Endothelial cell of umbilical vein (primary cell): ENCODE measurements around the gene CFAP77. TPM values are rescaled to one million over a fixed set of nuclear protein-coding genes. Genes with fewer than 3 reads are reported as not detected.

Experiments used
- BruUV-seq: library from RNA; stranded (reverse); fragments of 400-500 nt; replicated peaks from 2 replicates; lab custom pipeline; 2021; lab: Mats Ljungman, UMichigan
- CTCF ChIA-PET: fragments of 300-600, 350-600 bp; sonication (Branson Sonifier 250); formaldehyde crosslinking; loops from one replicate; lab custom pipeline; 2021; ENCODE audit warnings: antibody characterized with exemption, inconsistent platforms; lab: Charles Lee
- POLR2A ChIA-PET: fragments of 300-600, 350-600 bp; sonication (Branson Sonifier 250); formaldehyde crosslinking; loops from one replicate; lab custom pipeline; 2021; ENCODE audit warnings: antibody characterized with exemption, inconsistent platforms; lab: Charles Lee
- DNase-seq: peaks from one replicate; pipeline ENCODE4 v3.0.0-alpha.2; 2011; ENCODE audit warnings: low read depth, low spot score
- FAIRE-seq: peaks from 2 replicates; lab custom pipeline; 2011; peaks lifted over from hg19 to GRCh38; lab: Jason Lieb, UNC
- H2AFZ ChIP-seq: 2 replicates; pipeline ENCODE4 v1.6.0; 2012; ENCODE audit warnings: low read depth, low read length, control low read depth, inconsistent platforms
- H3K27ac ChIP-seq: 2 replicates; pipeline ENCODE4 v1.5.1; 2011; ENCODE audit warnings: low read depth, mild to moderate bottlenecking, control low read depth, low read length, moderate library complexity; ENCODE audit not compliant: insufficient read depth
- H3K27me3 ChIP-seq, 2 experiments: 2 replicates each; pipeline versions ENCODE4 v1.6.0 to v1.6.1; 2011; ENCODE audit warnings: low read length in 2 of 2, mixed read lengths in 1 of 2; ENCODE audit not compliant: control insufficient read depth in 2 of 2, insufficient read depth in 2 of 2
- H3K36me3 ChIP-seq, 2 experiments: 2 replicates in 1 of 2; 3 replicates in 1 of 2; pipeline ENCODE4 v1.5.1; 2011; ENCODE audit warnings: low read length in 2 of 2, mild to moderate bottlenecking in 1 of 2, moderate library complexity in 1 of 2; ENCODE audit not compliant: control insufficient read depth in 2 of 2, insufficient read depth in 2 of 2; ENCODE audit errors: extremely low read depth in 1 of 2
- H3K4me1 ChIP-seq: 3 replicates; pipeline ENCODE4 v1.5.1; 2011; ENCODE audit warnings: mild to moderate bottlenecking, low read length; ENCODE audit not compliant: control insufficient read depth, insufficient read depth; ENCODE audit errors: extremely low read depth
- H3K4me2 ChIP-seq: 2 replicates; pipeline ENCODE4 v1.6.1; 2011; ENCODE audit warnings: low read length, control low read depth, mixed read lengths; ENCODE audit not compliant: insufficient read depth
- H3K4me3 ChIP-seq, 3 experiments: fragments of 200-600 bp in 1 of 3; sonication (generic), shearing (Covaris generic) in 1 of 3; replicated peaks in 1 of 3; 2 replicates each; pipeline ENCODE4 v1.5.1; 2011 to 2016; ENCODE audit warnings: control low read depth in 3 of 3, low read length in 3 of 3, mild to moderate bottlenecking in 2 of 3, inconsistent platforms in 1 of 3, low read depth in 1 of 3, moderate library complexity in 1 of 3; ENCODE audit not compliant: insufficient read depth in 1 of 3
- H3K79me2 ChIP-seq: 2 replicates; pipeline ENCODE4 v1.6.0; 2012; ENCODE audit warnings: low read length, inconsistent platforms; ENCODE audit not compliant: control insufficient read depth, insufficient read depth
- H3K9ac ChIP-seq: replicated peaks from 2 replicates; pipeline ENCODE3; 2011; ENCODE audit warnings: low read length, control low read depth; ENCODE audit not compliant: insufficient read depth; ENCODE audit errors: extremely low read depth
- H3K9me1 ChIP-seq: replicated peaks from 3 replicates; pipeline ENCODE4 v1.6.0; 2011; ENCODE audit warnings: mild to moderate bottlenecking, low read length; ENCODE audit not compliant: control insufficient read depth, insufficient read depth; ENCODE audit errors: extremely low read depth
- H3K9me3 ChIP-seq: replicated peaks from 2 replicates; pipeline ENCODE4 v1.5.1; 2012; ENCODE audit warnings: low read length, inconsistent platforms; ENCODE audit not compliant: control insufficient read depth, insufficient read depth
- H4K20me1 ChIP-seq: replicated peaks from 2 replicates; pipeline ENCODE3; 2011; ENCODE audit warnings: mild to moderate bottlenecking, low read length; ENCODE audit not compliant: control insufficient read depth, insufficient read depth; ENCODE audit errors: extremely low read depth
- GATA2 ChIP-seq: IDR thresholded peaks from 2 replicates; pipeline ENCODE4 v1.7.0; 2011; ENCODE audit warnings: low read depth, mild to moderate bottlenecking, moderate library complexity, mixed read lengths, low read length; ENCODE audit not compliant: insufficient read length, insufficient read depth
- JUN ChIP-seq: IDR thresholded peaks from 2 replicates; pipeline ENCODE4 v1.6.1; 2011; ENCODE audit warnings: borderline replicate concordance, low read depth; ENCODE audit not compliant: insufficient read length, insufficient read depth
- POLR2A ChIP-seq: IDR thresholded peaks from 2 replicates; pipeline ENCODE4 v1.6.1; 2012; ENCODE audit warnings: low read depth, mild to moderate bottlenecking, control low read depth, low read length
- POLR2AphosphoS5 ChIP-seq: IDR thresholded peaks from 2 replicates; pipeline ENCODE4 v1.6.1; 2012; ENCODE audit warnings: low read depth, mild to moderate bottlenecking, control low read depth, low read length, moderate library complexity; ENCODE audit not compliant: insufficient read depth
- dilution Hi-C: fragments of 300-500 bp; cut with MboI; formaldehyde crosslinking; loops from one replicate; pipeline ENCODE4 v1.15.0; 2019; ENCODE audit warnings: low sequenced_read_pairs; ENCODE audit not compliant: extremely low pct_ligation_motif_present
- intact Hi-C: fragments of 100-400 bp; cut with micrococcal nuclease; formaldehyde crosslinking; loops from one replicate; pipeline ENCODE4 v1.10.0; 2022
- polyA plus RNA-seq, 4 experiments: library from polyadenylated mRNA; depleted of rRNA in 3 of 4; stranded (reverse) in 3 of 4; unstranded in 1 of 4; fragments of >200 nt; gene quantifications; 2 replicates each; pipeline versions ENCODE4 v1.2.1 to v1.2.3, GENCODE V29; 2011 to 2012; ENCODE audit warnings: missing spikeins in 1 of 4
- total RNA-seq: library from RNA; stranded (reverse); gene quantifications from 2 replicates; pipeline ENCODE4 v1.2.3, GENCODE V29; 2021
- TF ChIP-seq, protein P1 (sequence below), 2 donors: IDR thresholded peaks; 1 replicate in 1 of 2; 2 replicates in 1 of 2; pipeline ENCODE4 v1.5.1; 2011; ENCODE audit warnings: low read length in 2 of 2, mild to moderate bottlenecking in 2 of 2, moderate library complexity in 2 of 2, control low read depth in 1 of 2, inconsistent platforms in 1 of 2, low read depth in 1 of 2; ENCODE audit not compliant: insufficient read depth in 1 of 2; ENCODE audit errors: extremely low read depth in 1 of 2
- TF ChIP-seq, protein P2 (sequence below): IDR thresholded peaks from 2 replicates; pipeline ENCODE4 v1.6.1; 2011; ENCODE audit not compliant: insufficient read depth, insufficient read length

The CFAP77 gene
- total and polyA plus RNA-seq, 2 donors (not counting 3 experiments of a cell fraction or from before 2014, with no cell fraction given), result not detected

DNA sequence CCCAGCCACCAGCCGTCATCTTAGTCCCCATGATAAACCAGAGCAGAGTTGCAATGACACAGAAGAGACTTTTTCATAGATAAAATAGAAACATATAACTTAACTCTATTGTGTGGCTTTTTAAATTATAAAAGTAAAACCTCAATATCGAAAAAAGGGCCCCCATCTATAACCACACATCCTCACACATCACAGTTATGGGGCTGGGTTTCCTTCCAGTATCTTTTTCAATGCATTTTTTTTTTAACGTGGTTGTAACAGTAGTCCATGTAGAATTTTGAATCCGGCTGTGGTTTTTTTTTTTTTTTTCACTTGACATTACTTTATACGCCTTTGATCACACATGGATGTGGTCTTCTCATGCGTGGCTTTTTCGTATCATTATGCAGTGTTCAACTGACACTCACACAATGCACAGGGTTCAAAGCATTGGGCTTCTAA is 77.4 kb downstream of the CFAP77 start:
- dilution Hi-C loops (no loop called here), intact Hi-C loops (no loop called here)
- Histone ChIP-seq H3K79me2 (no peaks in the 10 kb centered on the region), H3K9ac (no peak overlapping the region), H3K27ac (no peak overlapping the region), H4K20me1 (no peaks in the 10 kb centered on the region), H2AFZ (no peak overlapping the region), H3K9me3 (no peaks in the 10 kb centered on the region), H3K36me3 (no peaks in the 10 kb centered on the region), H3K4me3 (no peak overlapping the region), H3K9me1 (no peaks in the 10 kb centered on the region), H3K27me3 (peaks cover 15 to 27% of the 10 kb centered on the region in 2 experiments), H3K4me1 (no peaks in the 10 kb centered on the region), H3K4me2 (no peak overlapping the region)
- ChIA-PET CTCF (interaction anchor here (2.5 kb wide), 1 partner anchor 20 kb away, joined by 10 read pairs; no protein-coding TSS in a partner anchor), POLR2A (no interaction called here)
- no TSS peak for BruUV-seq
- FAIRE-seq (no peak), DNase-seq (no peak)
- TF ChIP-seq, protein P1, sequence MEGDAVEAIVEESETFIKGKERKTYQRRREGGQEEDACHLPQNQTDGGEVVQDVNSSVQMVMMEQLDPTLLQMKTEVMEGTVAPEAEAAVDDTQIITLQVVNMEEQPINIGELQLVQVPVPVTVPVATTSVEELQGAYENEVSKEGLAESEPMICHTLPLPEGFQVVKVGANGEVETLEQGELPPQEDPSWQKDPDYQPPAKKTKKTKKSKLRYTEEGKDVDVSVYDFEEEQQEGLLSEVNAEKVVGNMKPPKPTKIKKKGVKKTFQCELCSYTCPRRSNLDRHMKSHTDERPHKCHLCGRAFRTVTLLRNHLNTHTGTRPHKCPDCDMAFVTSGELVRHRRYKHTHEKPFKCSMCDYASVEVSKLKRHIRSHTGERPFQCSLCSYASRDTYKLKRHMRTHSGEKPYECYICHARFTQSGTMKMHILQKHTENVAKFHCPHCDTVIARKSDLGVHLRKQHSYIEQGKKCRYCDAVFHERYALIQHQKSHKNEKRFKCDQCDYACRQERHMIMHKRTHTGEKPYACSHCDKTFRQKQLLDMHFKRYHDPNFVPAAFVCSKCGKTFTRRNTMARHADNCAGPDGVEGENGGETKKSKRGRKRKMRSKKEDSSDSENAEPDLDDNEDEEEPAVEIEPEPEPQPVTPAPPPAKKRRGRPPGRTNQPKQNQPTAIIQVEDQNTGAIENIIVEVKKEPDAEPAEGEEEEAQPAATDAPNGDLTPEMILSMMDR (IDR thresholded peaks at IDR 0.05; ENCODE audit: extremely low read depth in 1 of 2, insufficient read depth in 1 of 2, low read depth in 1 of 2, low read length in 2 of 2), result no peak
- no peak for TF ChIP-seq POLR2AphosphoS5
- TF ChIP-seq, protein P2, sequence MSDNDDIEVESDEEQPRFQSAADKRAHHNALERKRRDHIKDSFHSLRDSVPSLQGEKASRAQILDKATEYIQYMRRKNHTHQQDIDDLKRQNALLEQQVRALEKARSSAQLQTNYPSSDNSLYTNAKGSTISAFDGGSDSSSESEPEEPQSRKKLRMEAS, result no peak
- TF ChIP-seq GATA2, result no peak
- TF ChIP-seq POLR2A, result no peak
- TF ChIP-seq JUN, result no peak
